Fibroblast of upper back skin (primary cell): Measurements from ENCODE around the gene TANC1.

Experiments used
- DNase-seq: peaks from one replicate; pipeline ENCODE4 v3.0.0-alpha.2; 2013

Gene TANC1

DNA sequence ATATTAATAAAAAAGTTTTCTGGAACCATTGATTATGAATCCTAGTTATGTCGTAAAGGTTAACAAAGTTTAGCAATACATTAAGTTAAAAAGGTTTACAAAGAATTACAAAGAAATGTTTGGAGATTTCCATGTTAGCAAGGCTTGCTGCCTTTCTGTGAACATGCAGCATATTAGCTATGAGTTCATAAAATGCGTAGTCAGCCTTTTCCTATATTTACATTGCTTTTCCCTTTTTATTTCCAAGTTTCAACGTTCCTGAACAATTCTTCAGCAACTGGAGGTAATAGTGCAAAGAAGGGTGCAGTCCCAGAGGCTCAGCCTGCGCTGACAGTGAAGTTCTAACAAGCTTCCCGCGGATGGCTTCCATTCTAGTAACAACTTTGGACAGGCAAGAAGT lies 266.4 kb downstream of the TANC1 start:
- no peak for DNase-seq

- peak; percentile 76 for DNase-seq
Observed at GRCh38 chr2:159243529-159243928, 275.1 kb downstream of the TANC1 start.

DNA sequence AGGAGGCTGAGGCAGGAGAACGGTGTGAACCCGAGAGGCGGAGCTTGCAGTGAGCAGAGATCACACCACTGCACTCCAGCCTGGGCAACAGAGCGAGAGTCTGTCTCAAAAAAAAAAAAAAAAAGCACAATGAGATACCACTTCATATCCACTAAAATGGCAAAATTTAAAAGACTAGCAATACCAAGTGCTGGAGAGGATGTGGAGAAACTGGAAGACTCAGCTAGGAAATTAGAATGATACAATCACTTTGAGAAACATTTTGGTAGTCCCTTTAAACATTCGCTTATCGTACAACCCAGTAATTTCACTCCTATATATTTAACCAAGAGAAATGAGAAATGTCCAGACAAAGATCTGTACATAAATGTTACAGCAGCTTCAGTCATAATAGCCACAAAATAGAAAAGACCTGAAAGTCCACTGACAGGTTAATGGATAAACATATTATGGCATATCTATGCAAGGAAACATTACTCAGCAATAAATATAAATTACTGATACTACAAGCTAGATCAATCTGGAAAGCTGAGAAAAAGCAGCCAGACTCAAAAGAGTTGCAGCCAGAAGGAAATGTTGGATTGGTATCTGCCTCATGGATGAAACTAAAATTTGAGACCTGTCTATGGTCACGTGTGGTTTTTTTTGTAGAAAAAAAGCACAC lies 278.0 kb downstream of the TANC1 start:
- DNase-seq: no peak

DNA sequence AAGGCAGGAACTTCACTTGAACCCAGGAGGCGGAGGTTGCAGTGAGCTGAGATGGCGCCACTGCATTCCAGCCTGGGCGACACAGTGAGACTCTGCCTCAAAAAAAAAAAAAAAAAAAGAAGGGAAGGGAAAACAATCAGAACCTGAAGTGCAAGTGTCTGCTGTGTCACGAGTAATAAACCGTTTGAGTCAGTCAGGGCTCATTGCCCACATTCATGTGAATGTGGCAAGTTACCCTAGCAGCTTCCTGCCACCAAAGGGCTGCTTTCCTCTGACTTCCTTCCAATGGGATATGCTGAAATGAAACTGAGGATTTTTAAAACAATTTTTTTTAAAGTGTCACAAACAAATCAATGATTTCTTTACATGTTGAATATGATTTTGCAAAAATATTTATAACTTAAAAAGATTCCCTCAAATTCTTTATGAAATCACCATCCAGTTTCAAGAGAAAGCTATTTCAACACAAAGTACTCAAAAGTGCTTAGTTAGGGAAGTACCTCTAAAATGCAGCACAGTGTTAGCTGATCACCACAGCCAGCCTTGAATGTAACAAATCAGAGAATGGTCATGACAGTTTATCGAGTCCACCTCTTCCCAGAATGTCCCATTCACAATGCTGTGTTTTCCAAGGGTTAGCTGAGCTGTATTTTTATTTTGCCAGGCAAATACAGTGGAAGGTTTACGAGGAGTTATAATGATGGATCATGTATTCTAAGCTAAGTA lies 281.7 kb downstream of the TANC1 start:
- peak; percentile 39 for DNase-seq

- no peak for DNase-seq
Observed at GRCh38 chr2:159251296-159252173, 283.1 kb downstream of the TANC1 start.

GRCh38 chr2:159252905-159253304 lies 284.5 kb downstream of the TANC1 start:
- no peak for DNase-seq

DNA sequence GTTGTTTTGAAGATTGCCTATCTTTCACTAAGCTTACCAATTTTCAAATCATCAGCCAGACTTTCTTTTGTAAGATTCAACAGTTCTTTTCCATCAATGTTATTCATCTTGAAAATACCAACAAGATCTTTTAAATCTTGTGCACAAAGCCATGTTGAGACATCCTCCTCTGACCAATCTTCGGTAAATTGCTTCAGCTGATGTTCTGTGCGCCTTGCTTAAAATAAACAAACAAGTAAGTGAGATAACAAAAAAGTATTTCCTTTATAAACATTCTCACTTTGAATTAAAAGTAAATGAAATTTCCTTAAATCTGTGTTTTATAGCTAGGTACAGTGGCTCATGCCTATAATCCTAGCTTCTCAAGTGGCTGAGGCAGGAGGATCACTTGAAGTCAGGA lies 287.7 kb downstream of the TANC1 start:
- no peak for DNase-seq

- peak; percentile 33 for DNase-seq
Observed at GRCh38 chr2:159262226-159262625, 293.8 kb downstream of the TANC1 start.

- no peak for DNase-seq
Observed at GRCh38 chr2:159262904-159263303, 294.5 kb downstream of the TANC1 start.

DNA sequence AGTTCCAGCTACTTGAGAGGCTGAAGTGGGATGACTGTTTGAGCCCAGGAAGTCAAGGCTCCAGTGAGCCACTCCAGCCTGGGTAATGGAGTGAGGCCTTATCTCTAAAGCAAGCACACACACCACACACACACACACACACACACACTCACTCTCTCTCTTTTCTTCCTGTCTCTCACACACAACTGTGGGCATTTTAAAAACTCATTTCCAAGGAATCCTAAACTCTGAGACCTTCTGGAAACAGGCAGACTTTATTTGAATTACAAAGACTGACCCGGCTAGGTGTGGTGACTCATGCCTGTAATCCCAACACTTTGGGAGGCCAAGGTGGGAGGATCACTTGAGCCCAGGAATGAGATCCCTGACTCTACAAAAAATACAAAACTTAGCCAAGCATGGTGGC lies 296.7 kb downstream of the TANC1 start:
- DNase-seq: peak; percentile 26

GRCh38 chr2:159266554-159266953 lies 298.1 kb downstream of the TANC1 start:
- DNase-seq: no peak

DNA sequence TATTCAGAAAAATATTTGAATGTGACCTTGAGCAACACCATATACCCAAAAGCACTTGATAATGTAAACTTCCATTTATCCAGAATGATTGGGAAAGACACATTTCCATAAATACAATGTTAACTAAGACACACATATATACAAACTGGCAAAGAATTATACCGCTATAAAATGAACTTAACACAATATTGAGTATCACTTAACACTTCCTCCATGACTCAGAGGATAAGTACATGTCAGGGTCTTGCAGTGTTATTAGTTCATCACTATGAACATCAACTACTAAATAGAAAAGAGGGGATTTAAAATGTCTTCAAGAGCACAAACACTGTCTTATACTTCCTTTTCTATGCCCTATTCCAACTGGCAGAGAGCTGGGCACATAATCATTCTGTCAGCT lies 299.5 kb downstream of the TANC1 start:
- DNase-seq: no peak

GRCh38 chr2:159270744-159271379 lies 302.4 kb downstream of the TANC1 start:
- no peak for DNase-seq

DNA sequence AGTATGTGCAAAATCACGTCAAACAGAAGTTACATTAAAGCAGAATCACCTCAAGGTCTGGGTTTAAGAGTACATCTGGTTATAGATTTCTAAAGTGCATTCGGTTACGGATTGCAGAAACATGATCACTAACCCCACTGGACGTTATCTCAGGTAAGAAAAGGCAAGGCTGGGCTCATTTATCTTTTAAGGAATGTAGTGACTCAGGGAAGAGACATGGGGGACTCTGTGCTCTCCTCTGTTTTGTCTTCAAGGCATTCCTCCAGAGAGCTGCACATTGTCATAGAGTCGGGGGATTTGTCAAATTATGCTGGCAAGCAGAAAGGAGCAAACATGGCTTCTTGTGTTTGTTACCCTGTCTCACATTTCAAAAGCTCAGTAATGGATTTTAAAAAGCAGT lies 303.7 kb downstream of the TANC1 start:
- no peak for DNase-seq

DNA sequence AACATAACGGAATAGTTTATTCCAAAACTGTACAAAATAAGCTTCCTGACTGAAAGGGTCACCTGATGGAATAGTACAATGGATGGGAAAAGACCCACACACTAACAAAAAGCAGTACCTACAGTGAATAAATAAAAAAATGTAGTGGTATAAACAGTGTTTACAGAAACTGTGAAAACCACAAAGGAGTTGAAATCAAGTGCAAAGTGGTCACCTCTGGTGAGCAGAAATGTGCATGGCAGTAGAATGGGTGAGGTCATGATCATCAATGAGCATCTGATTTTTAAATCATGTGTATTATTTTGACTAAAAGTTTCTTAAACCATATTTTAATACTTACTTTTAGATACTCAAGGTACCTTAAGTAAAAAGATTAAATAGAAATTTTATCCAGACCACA lies 306.7 kb downstream of the TANC1 start:
- no peak for DNase-seq

DNA sequence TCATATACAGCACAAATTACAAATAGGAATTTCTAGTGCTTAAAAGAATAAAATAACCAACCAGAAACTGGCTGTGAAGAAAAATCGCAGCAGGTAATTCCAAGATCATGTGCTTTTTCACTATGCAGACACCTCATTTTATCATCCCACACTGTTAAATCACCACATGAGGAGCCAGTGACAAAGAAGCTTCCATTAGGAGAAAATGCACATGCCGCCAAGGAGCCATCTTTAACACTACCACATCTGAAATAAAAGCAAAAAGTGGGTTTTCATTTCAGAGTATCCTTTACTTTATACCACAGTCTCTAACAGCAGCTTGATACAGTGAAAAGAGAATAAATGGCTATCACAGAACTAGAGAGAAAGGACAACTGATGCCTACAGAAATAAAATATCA lies 311.3 kb downstream of the TANC1 start:
- DNase-seq: no peak

DNA sequence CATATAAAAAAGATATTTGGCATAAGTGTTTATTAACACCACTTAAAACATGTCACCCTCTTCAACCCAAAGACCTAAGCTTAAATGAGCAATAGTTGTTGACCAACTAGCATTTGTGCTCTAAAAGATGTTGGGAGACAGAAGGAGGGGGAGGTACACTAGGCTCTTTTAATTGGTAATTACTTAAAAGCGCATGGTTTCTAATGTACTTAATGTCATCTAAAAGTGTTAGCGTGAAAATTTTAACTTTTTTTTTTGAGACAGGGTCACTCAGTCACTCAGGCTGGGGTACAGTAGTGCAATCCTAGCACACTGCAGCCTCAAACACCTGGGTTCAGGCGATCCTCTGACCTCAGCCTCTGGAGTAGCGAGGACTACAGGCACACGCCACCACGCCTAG lies 312.6 kb downstream of the TANC1 start:
- no peak for DNase-seq
